HEK293T (cell line): ENCODE measurements around the gene ADAMTS4.

Experiments used
- CTCF ChIA-PET: fragments of 350-600 bp; formaldehyde crosslinking; extraction: SDS; loops from one replicate; lab custom pipeline; 2021; ENCODE audit warnings: antibody characterized with exemption, inconsistent platforms; lab: Yijun Ruan, JAX
- POLR2A ChIA-PET: fragments of 350-600 bp; formaldehyde crosslinking; extraction: SDS; loops from one replicate; lab custom pipeline; 2020; ENCODE audit warnings: antibody characterized with exemption, inconsistent platforms; lab: Yijun Ruan, JAX
- DNase-seq: peaks from one replicate; pipeline ENCODE4 v3.0.0; 2012; ENCODE audit warnings: mixed read lengths; ENCODE audit errors: extremely low spot score
- ARNT ChIP-seq: fragments of 450-650 bp; IDR thresholded peaks from 2 replicates; pipeline ENCODE4 v1.6.1; 2017; ENCODE audit warnings: mild to moderate bottlenecking
- BHLHE40 ChIP-seq: fragments of 450-650 bp; IDR thresholded peaks from 2 replicates; pipeline ENCODE4 v1.6.1; 2016; ENCODE audit warnings: mild to moderate bottlenecking, moderate library complexity, borderline replicate concordance
- CTBP1 ChIP-seq: fragments of 450-650 bp; IDR thresholded peaks from 2 replicates; pipeline ENCODE4 v1.6.1; 2016; ENCODE audit warnings: borderline replicate concordance
- ELF4 ChIP-seq: fragments of 450-650 bp; IDR thresholded peaks from 2 replicates; pipeline ENCODE4 v1.6.1; 2017; ENCODE audit warnings: antibody characterized with exemption
- FOXA1 ChIP-seq: fragments of 450-650 bp; IDR thresholded peaks from 2 replicates; pipeline ENCODE4 v1.6.1; 2016; ENCODE audit warnings: mild to moderate bottlenecking
- FOXK2 ChIP-seq: fragments of 450-650 bp; IDR thresholded peaks from 2 replicates; pipeline ENCODE4 v1.6.1; 2016; ENCODE audit warnings: mild to moderate bottlenecking
- FOXM1 ChIP-seq: fragments of 450-650 bp; IDR thresholded peaks from 2 replicates; pipeline ENCODE4 v1.6.1; 2017; ENCODE audit warnings: mild to moderate bottlenecking, borderline replicate concordance
- HDGF ChIP-seq: fragments of 450-650 bp; IDR thresholded peaks from 2 replicates; pipeline ENCODE4 v1.6.1; 2017; ENCODE audit warnings: antibody characterized with exemption, borderline replicate concordance
- L3MBTL2 ChIP-seq: fragments of 450-650 bp; conservative IDR thresholded peaks from 2 replicates; pipeline ENCODE4 v1.6.1; 2016; ENCODE audit warnings: mild to moderate bottlenecking
- LEF1 ChIP-seq: fragments of 450-650 bp; IDR thresholded peaks from 2 replicates; pipeline ENCODE4 v1.6.1; 2017; ENCODE audit warnings: mild to moderate bottlenecking, borderline replicate concordance
- NFRKB ChIP-seq: fragments of 450-650 bp; IDR thresholded peaks from 2 replicates; pipeline ENCODE4 v1.6.1; 2016; ENCODE audit warnings: mild to moderate bottlenecking, moderate library complexity
- PKNOX1 ChIP-seq: fragments of 450-650 bp; IDR thresholded peaks from 2 replicates; pipeline ENCODE4 v1.6.1; 2016
- SP1 ChIP-seq: fragments of 450-650 bp; IDR thresholded peaks from 2 replicates; pipeline ENCODE4 v1.6.1; 2017
- SUZ12 ChIP-seq: fragments of 450-650 bp; IDR thresholded peaks from 2 replicates; pipeline ENCODE4 v1.6.1; 2016; ENCODE audit warnings: mild to moderate bottlenecking
- TARDBP ChIP-seq: fragments of 450-650 bp; IDR thresholded peaks from 2 replicates; pipeline ENCODE4 v1.6.1; 2016
- ZNF384 ChIP-seq: fragments of 450-650 bp; IDR thresholded peaks from 2 replicates; pipeline ENCODE4 v1.6.1; 2016

The ADAMTS4 gene

GRCh38 chr1:161209790-161210409 is 11.0 kb upstream of the ADAMTS4 start:
- peak; percentile 89 for DNase-seq
- ChIA-PET CTCF (interaction anchor here (0.8 to 1.5 kb wide), 2 partner anchors 16 to 172 kb away, joined by 4 to 7 read pairs; no protein-coding TSS in a partner anchor), POLR2A (interaction anchor here (2.3 to 2.5 kb wide), 2 partner anchors 8 to 16 kb away, joined by 9 to 16 read pairs; partner anchors contain the start of genes NDUFS2 and TOMM40L)
- no peak for TF ChIP-seq ARNT
- TF ChIP-seq HDGF = peak; percentile 12; the same call in 1 of the 2 replicates

GRCh38 chr1:161207173-161207572 is 8.3 kb upstream of the ADAMTS4 start:
- CTCF ChIA-PET = interaction anchor here (1.0 kb wide), 1 partner anchor 20 kb away, joined by 3 read pairs; no protein-coding TSS in a partner anchor
- POLR2A ChIA-PET = no interaction called here
- no peak for DNase-seq
- TF ChIP-seq ELF4 = no peak
- TF ChIP-seq HDGF = no peak
- TF ChIP-seq TARDBP = no peak
- no peak for TF ChIP-seq PKNOX1
- no peak for TF ChIP-seq BHLHE40
- TF ChIP-seq SP1 = no peak
- TF ChIP-seq NFRKB = no peak
- no peak for TF ChIP-seq FOXK2
- no peak for TF ChIP-seq LEF1
- no peak for TF ChIP-seq ARNT

- POLR2A ChIA-PET = interaction anchor here (0.6 to 1.4 kb wide), 2 partner anchors 74 to 183 kb away, joined by 3 read pairs; partner anchors contain the start of gene DEDD
- DNase-seq = no peak
- CTCF ChIA-PET = interaction anchor here (1.0 kb wide), 1 partner anchor 21 kb away, joined by 3 read pairs; no protein-coding TSS in a partner anchor
- no peak for TF ChIP-seq ARNT
- TF ChIP-seq TARDBP = no peak
- TF ChIP-seq ELF4 = no peak
- no peak for TF ChIP-seq SP1
- no peak for TF ChIP-seq LEF1
- no peak for TF ChIP-seq FOXM1
- no peak for TF ChIP-seq BHLHE40
- no peak for TF ChIP-seq ZNF384
- no peak for TF ChIP-seq CTBP1
Observed at GRCh38 chr1:161206411-161207140, 7.7 kb upstream of the ADAMTS4 start.

- DNase-seq = peak; percentile 98
- POLR2A ChIA-PET = interaction anchor here (0.6 to 2.7 kb wide), 24 partner anchors 9 to 238 kb away, joined by 3 to 32 read pairs (median 4); partner anchors contain the start of genes APOA2, B4GALT3, FCER1G and MPZ
- CTCF ChIA-PET = interaction anchor here (0.6 to 2.4 kb wide), 6 partner anchors 9 to 180 kb away, joined by 3 to 9 read pairs (median 4); partner anchors contain the start of gene PPOX
- TF ChIP-seq L3MBTL2 (peak; percentile 45; the same call in 1 of the 2 replicates), ZNF384 (no peak), FOXM1 (no peak), ELF4 (peak; percentile 90), NFRKB (peak; percentile 71)
Observed at GRCh38 chr1:161201836-161202712, 3.2 kb upstream of the ADAMTS4 start, which contains the start of gene NDUFS2. Gene NDUFS2, plus strand, starts transcription at chr1:161202367. Its CDS starts 19 bp downstream, at chr1:161202386.

- POLR2A ChIA-PET = interaction anchor here (0.6 to 2.7 kb wide), 19 partner anchors 8 to 239 kb away, joined by 3 to 32 read pairs (median 5); partner anchors contain the start of genes APOA2, B4GALT3, FCER1G and MPZ
- TF ChIP-seq BHLHE40 = no peak
- no peak for TF ChIP-seq FOXA1
- TF ChIP-seq L3MBTL2 = no peak
- TF ChIP-seq LEF1 = no peak
- no peak for TF ChIP-seq HDGF
- no peak for TF ChIP-seq PKNOX1
- no peak for TF ChIP-seq CTBP1
- no peak for TF ChIP-seq ZNF384
- no peak for TF ChIP-seq FOXM1
- TF ChIP-seq SP1 = no peak
- no peak for TF ChIP-seq TARDBP
- TF ChIP-seq NFRKB = no peak
- TF ChIP-seq ELF4 = no peak
- no peak for TF ChIP-seq ARNT
- no peak for TF ChIP-seq SUZ12
- TF ChIP-seq FOXK2 = no peak
- DNase-seq = no peak
- CTCF ChIA-PET = interaction anchor here (0.6 to 2.4 kb wide), 3 partner anchors 8 to 101 kb away, joined by 4 to 9 read pairs (median 5); no protein-coding TSS in a partner anchor
Observed at GRCh38 chr1:161200992-161201835, 2.4 kb upstream of the ADAMTS4 start.
